ENCODE measurements around the gene CDC14A. TPM values are rescaled to one million over a fixed set of nuclear protein-coding genes. Genes with fewer than 3 reads are reported as not detected.

Gene CDC14A
- total and polyA plus RNA-seq, 2 donors (not counting 3 experiments of a cell fraction or from before 2014, with no cell fraction given): 3.4 to 13.9 TPM

DNA sequence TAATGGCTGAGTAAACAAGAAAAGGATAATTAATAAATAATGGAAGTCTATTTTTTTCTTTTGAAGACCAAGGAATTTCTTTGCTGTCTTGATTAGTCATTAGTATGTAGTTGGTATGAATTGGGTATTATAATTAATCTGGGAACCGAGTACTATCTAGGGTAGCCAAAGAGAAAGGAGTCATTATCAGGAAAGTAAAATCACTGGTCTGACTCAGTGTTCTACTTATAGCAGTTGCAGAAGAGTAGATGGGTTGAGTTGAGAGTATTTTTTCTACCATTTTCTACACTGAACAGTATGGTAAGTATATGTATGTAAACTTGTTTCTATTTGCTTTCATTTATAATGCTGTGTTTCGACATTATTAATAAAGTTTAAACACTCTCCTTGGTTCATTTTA, 26.6 kb downstream of the CDC14A start:
- Histone ChIP-seq H3K27me3 (ENCODE audit: control insufficient read depth in 2 of 2, insufficient read depth in 2 of 2, low read length in 2 of 2) (no peaks in the 10 kb centered on the region), H3K36me3 (ENCODE audit: control insufficient read depth in 2 of 2, extremely low read depth in 1 of 2, insufficient read depth in 2 of 2, low read length in 2 of 2) (no peaks in the 10 kb centered on the region), H3K9me3 (replicated peaks; ENCODE audit: control insufficient read depth, insufficient read depth, low read length) (no peaks in the 10 kb centered on the region), H3K4me1 (ENCODE audit: control insufficient read depth, extremely low read depth, insufficient read depth, low read length) (no peaks in the 10 kb centered on the region), H2AFZ (ENCODE audit: low read depth, low read length) (no peak overlapping the region), H4K20me1 (replicated peaks; ENCODE audit: control insufficient read depth, extremely low read depth, insufficient read depth, low read length) (no peaks in the 10 kb centered on the region), H3K27ac (ENCODE audit: insufficient read depth, low read depth, low read length) (no peak overlapping the region), H3K4me2 (ENCODE audit: insufficient read depth, low read length) (no peak overlapping the region), H3K79me2 (ENCODE audit: control insufficient read depth, insufficient read depth, low read length) (peaks cover 3% of the 10 kb centered on the region), H3K4me3 (replicated peaks in 1 of 3; ENCODE audit: insufficient read depth in 1 of 3, low read depth in 1 of 3, low read length in 3 of 3) (no peak overlapping the region), H3K9me1 (replicated peaks; ENCODE audit: control insufficient read depth, extremely low read depth, insufficient read depth, low read length) (no peaks in the 10 kb centered on the region), H3K9ac (replicated peaks; ENCODE audit: extremely low read depth, insufficient read depth, low read length) (no peak overlapping the region)
- BruUV-seq (replicated peaks): no TSS peak
- FAIRE-seq: no peak
- DNase-seq (ENCODE audit: low read depth, low spot score): no peak
- intact Hi-C loops (cut with micrococcal nuclease) (no loop called here), dilution Hi-C loops (cut with MboI; ENCODE audit: extremely low pct_ligation_motif_present, low sequenced_read_pairs) (no loop called here)
- CTCF ChIA-PET: no interaction called here
- POLR2A ChIA-PET: no interaction called here
- no peak for TF ChIP-seq GATA2 (IDR thresholded peaks at IDR 0.05; ENCODE audit: insufficient read depth, insufficient read length, low read depth, low read length)
- no peak for TF ChIP-seq POLR2A (IDR thresholded peaks at IDR 0.05; ENCODE audit: low read depth, low read length)
- TF ChIP-seq POLR2AphosphoS5 (IDR thresholded peaks at IDR 0.05; ENCODE audit: insufficient read depth, low read depth, low read length): no peak
- no peak for TF ChIP-seq MYC (IDR thresholded peaks at IDR 0.05; ENCODE audit: low read depth, low read length)
- TF ChIP-seq FOS (IDR thresholded peaks at IDR 0.05; ENCODE audit: borderline replicate concordance, insufficient read depth, low read length): no peak
- TF ChIP-seq, protein P1, sequence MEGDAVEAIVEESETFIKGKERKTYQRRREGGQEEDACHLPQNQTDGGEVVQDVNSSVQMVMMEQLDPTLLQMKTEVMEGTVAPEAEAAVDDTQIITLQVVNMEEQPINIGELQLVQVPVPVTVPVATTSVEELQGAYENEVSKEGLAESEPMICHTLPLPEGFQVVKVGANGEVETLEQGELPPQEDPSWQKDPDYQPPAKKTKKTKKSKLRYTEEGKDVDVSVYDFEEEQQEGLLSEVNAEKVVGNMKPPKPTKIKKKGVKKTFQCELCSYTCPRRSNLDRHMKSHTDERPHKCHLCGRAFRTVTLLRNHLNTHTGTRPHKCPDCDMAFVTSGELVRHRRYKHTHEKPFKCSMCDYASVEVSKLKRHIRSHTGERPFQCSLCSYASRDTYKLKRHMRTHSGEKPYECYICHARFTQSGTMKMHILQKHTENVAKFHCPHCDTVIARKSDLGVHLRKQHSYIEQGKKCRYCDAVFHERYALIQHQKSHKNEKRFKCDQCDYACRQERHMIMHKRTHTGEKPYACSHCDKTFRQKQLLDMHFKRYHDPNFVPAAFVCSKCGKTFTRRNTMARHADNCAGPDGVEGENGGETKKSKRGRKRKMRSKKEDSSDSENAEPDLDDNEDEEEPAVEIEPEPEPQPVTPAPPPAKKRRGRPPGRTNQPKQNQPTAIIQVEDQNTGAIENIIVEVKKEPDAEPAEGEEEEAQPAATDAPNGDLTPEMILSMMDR (IDR thresholded peaks at IDR 0.05; ENCODE audit: extremely low read depth in 1 of 2, insufficient read depth in 1 of 2, low read depth in 1 of 2, low read length in 2 of 2): no peak
- TF ChIP-seq, protein P2, sequence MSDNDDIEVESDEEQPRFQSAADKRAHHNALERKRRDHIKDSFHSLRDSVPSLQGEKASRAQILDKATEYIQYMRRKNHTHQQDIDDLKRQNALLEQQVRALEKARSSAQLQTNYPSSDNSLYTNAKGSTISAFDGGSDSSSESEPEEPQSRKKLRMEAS (IDR thresholded peaks at IDR 0.05; ENCODE audit: insufficient read depth, insufficient read length): no peak
- no peak for TF ChIP-seq JUN (IDR thresholded peaks at IDR 0.05; ENCODE audit: borderline replicate concordance, insufficient read depth, insufficient read length, low read depth)
- no peak for TF ChIP-seq EZH2 (IDR thresholded peaks at IDR 0.05; ENCODE audit: borderline replicate concordance, low read depth, low read length, severe bottlenecking)

All from endothelial cell of umbilical vein (primary cell).